GM12891 (cell line): Measurements from ENCODE around the gene GABPB1.

Experiments
- POU2F2 ChIP-seq: IDR thresholded peaks from 2 replicates; pipeline ENCODE4 v1.6.1; 2011; ENCODE audit warnings: low read depth, mild to moderate bottlenecking, control low read depth, low read length, moderate library complexity
- SPI1 ChIP-seq: IDR thresholded peaks from 2 replicates; pipeline ENCODE4 v1.6.1; 2011; ENCODE audit warnings: low read depth, low read length, control low read depth

- TF ChIP-seq POU2F2 (no peak), SPI1 (no peak)
Observed at GRCh38 chr15:50257332-50257731, 97.7 kb downstream of the GABPB1 start.
